Subcutaneous adipose tissue (tissue), 4 donors: ENCODE measurements around the gene SNX33. TPM values are rescaled to one million over a fixed set of nuclear protein-coding genes. Genes with fewer than 3 reads are reported as not detected.

Experiments used
- total RNA-seq, 4 donors: library from RNA; depleted of rRNA; stranded (reverse); fragments of >200 nt; gene quantifications; one replicate each; pipeline ENCODE4 v1.1.0, GENCODE V29; 2016
- TF ChIP-seq, protein P1 (sequence below): fragments of 450-650 bp; IDR thresholded peaks from one replicate; pipeline ENCODE4 v1.5.1; 2016; ENCODE audit warnings: low read depth, mild to moderate bottlenecking, control low read depth, antibody characterized with exemption, moderate library complexity

Gene SNX33
- total RNA-seq, 4 donors from 2014 or later: 17.6 to 38.8 (median 28.9) TPM

DNA sequence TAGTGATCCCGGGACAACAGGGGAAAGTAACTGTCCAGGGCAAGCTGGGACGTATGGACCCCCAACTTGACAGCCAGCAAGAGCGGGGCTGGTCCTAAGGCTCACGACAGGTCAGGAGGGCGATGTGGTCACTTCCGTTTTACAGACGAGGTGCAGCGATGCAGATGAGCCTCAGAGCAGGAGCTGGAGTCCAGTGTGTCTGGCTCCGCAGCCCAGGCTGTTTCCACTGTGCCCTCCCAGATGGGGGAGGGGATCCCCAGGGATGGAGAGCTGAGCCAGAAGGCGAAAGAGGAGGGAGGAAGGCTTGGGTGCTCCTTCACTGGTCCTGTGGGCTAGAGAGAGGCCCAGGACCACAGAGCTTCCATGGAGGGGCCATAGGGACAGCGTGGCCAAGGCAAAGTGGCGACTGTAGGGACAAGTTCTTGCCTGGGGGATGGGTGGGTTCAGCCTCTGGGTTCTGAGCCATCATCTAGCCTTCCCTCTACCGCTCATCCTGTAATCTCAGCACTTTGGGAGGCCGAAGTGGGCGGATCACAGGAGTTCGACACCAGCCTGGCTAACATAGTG, 5.7 kb downstream of the SNX33 start:
- TF ChIP-seq, protein P1, sequence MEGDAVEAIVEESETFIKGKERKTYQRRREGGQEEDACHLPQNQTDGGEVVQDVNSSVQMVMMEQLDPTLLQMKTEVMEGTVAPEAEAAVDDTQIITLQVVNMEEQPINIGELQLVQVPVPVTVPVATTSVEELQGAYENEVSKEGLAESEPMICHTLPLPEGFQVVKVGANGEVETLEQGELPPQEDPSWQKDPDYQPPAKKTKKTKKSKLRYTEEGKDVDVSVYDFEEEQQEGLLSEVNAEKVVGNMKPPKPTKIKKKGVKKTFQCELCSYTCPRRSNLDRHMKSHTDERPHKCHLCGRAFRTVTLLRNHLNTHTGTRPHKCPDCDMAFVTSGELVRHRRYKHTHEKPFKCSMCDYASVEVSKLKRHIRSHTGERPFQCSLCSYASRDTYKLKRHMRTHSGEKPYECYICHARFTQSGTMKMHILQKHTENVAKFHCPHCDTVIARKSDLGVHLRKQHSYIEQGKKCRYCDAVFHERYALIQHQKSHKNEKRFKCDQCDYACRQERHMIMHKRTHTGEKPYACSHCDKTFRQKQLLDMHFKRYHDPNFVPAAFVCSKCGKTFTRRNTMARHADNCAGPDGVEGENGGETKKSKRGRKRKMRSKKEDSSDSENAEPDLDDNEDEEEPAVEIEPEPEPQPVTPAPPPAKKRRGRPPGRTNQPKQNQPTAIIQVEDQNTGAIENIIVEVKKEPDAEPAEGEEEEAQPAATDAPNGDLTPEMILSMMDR: no peak

DNA sequence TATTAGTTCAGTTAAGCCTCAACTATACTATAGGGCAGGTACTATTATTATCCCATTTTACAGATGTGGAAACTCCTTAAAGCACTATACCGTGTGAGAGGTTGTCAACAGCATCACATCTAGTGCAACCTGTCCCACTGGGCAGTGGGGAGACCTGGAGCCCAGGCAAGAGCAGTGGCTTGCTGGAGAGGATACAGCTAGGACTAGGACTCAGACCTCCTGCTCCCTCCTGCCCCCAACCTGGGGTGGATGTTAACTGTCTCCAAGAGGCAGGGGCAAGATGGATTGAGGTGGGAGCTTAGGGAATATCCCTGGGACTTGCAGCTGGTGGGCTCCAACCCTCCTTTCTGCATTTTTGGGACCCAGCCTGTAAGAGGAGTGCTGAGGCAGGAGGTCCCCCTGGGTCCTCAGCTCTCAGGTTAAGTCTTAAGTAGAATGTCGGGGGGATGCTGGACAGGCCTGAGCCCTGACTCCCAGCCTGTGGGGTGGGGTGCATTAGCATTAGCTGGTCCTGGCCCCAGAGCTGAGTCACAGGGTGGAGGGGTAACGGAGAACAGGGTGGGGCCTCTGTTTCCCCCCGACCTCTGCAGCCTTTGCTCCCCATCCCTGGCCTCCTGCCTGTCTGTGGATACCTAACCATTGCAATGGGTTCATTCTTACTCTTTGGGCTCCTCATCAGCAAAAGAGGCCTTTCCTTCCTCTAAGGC, 6.6 kb downstream of the SNX33 start:
- TF ChIP-seq, protein P1: no peak

DNA sequence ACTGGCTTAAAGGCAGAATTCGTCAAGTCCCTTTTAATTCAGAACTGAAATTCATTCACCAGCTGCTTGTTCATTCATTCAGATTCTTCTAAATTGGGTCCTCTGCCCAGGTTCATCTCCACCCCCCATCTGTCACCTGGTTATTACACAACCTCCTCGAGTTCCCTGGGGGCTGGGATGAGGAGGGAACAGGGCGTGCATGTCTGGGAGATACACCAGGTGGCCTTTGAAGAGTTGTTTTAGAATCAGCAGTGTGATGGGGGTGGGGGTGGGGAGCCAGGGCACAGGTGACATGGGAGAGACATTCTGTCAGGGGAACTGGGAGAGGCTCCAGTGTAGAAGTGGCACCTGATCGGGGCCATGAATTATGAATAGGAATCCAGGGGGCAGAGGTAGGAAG, 8.2 kb downstream of the SNX33 start:
- TF ChIP-seq, protein P1: no peak

DNA sequence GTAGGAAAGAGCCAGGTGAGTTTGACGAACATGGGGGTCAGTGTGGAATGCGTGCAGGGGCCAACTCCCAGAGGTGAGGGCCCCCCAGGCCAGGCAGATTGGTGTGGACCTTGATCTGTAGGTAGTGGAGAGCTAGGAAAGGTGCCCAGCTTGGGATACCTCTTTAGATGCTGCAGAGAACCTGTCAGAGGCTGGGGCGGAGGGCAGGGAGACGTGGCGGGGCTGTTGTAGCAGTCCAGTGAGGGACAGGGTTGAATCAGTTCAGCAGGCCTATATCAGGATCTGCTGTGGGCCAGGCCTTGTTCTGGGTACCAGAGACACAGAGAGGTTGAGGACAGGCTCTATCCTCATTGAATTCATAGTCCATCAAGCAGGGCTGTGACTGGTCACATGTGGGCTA, 8.6 kb downstream of the SNX33 start:
- TF ChIP-seq, protein P1: no peak

DNA sequence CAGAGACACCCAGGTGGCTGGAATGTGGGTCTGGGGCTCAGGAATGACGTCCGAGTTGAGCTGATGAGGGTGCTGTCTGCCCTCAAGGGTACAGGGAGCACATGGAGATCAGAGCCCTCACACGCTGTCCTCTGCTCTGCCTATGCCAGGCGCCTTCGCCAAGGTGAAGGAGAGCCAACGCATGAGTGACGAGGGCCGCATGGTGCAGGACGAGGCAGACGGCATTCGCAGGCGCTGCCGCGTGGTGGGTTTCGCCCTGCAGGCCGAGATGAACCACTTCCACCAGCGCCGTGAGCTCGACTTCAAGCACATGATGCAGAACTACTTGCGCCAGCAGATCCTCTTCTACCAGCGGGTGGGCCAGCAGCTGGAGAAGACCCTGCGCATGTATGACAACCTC, 9.1 kb downstream of the SNX33 start:
- TF ChIP-seq, protein P1: no peak

DNA sequence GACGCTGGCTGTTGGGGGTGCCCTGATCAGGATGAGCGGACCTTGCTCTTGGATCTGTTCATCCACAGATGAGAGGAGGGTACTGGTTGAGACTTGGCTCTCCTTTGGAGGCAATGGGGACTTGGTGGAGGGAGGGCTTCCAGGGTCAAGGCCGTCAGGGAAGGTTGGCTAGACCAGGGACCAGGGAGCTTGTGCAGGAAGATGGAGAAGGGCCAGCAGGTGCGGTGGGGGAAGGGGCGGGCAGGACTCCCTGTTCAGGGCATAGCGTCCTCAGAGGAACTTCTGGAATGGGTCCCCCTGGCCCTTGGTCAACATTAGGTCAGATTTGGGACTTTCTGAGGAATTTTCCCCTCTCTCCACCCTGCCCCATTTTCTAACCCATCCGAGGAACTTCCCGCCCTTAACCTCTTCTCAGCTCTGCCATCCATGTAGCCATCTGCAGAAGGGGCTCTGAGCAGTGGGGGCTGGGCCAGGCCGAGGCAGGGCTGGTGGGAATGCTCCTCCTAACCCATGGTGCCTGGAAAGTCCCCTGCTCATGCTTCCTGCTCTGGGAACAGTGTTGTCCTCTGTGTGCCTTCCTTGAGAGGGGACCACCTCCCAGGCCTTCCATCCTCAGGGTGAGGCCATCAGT, 11.5 kb downstream of the SNX33 start:
- TF ChIP-seq, protein P1: no peak

DNA sequence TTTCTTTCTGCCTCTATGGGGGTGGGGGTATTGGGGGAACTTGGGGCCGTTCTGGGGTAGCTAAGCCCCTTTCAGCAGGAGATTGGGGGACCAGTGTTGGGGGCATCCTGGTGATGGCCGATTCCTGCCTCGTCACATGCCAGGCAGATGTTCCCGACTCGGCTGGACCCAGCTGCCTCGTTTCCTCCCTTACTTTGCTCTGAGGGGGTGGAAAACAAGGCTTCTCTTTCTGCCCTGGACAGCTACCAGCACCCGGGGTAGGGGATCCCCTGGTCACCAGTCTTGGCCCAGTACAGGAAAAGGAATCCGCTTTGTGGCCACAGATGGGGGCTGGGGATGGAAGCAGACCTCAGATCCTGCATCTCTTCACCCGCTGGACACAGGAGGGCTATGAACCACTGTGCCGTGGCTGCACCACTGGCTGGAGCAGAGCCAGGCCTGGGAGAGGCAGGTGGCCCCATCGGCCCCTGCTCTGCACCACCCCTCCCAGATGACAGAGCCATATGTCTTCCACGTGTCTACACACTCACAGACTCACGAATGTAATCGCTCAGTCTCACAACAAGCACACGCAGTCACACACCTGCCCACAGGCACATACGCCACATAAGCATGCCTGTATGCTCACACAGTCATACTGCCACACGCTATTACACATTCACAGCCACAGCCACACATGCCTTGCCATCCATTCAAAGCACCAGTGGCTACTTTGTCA, 12.4 kb downstream of the SNX33 start:
- TF ChIP-seq, protein P1: no peak
